ENCODE results near the gene SLC8A1.

- TF ChIP-seq CTCF (conservative IDR thresholded peaks at IDR 0.05 in 1 of 2, IDR thresholded peaks at IDR 0.05 in 1 of 2; ENCODE audit: low read depth in 1 of 2, low read length in 2 of 2) (no peak), EZH2 (IDR thresholded peaks at IDR 0.05; ENCODE audit: low read length, missing control alignments) (no peak)
Observed at GRCh38 chr2:40108851-40109250, 343.0 kb downstream of the SLC8A1 start.
